NCI-H2029 treated with DMSO at 0.1 percent for 48 hours (cell line): ENCODE results near the gene YAP1.

Experiments
- DNase-seq: peaks from one replicate; lab custom pipeline; 2025; lab: John Stamatoyannopoulos, UW

YAP1 gene

GRCh38 chr11:102279641-102280170, 169.5 kb downstream of the YAP1 start:
- no peak for DNase-seq

- DNase-seq = no peak
Measured at GRCh38 chr11:102280245-102280833, 170.1 kb downstream of the YAP1 start.
